Activated B cell treated with CpG ODN at 0.5 μM for 24 hours (primary cell): ENCODE measurements around the gene ZFHX3. TPM values are rescaled to one million over a fixed set of nuclear protein-coding genes. Genes with fewer than 3 reads are reported as not detected.

Experiments
- ATAC-seq: fragments of 200-7000 bp; cut with Tn5 transposase; one replicate; pipeline ENCODE4 v1.10.0; 2021; ENCODE audit warnings: low read depth, mild to moderate bottlenecking, moderate library complexity
- CTCF ChIA-PET: fragments of 350-600 bp; sonication (Branson Sonifier 250); formaldehyde crosslinking; loops from one replicate; lab custom pipeline; 2021; ENCODE audit warnings: antibody characterized with exemption; lab: Charles Lee
- POLR2A ChIA-PET: fragments of 350-600 bp; sonication (Branson Sonifier 250); formaldehyde crosslinking; loops from one replicate; lab custom pipeline; 2021; ENCODE audit warnings: antibody characterized with exemption; lab: Charles Lee
- DNase-seq: peaks from one replicate; pipeline ENCODE4 v3.0.0; 2022
- H3K27ac Mint-ChIP-seq: one replicate; pipeline ENCODE4 v1.8.0; 2020; ENCODE audit warnings: mixed read lengths
- H3K27me3 Mint-ChIP-seq: one replicate; pipeline ENCODE4 v1.8.0; 2021; ENCODE audit warnings: mixed read lengths
- H3K36me3 Mint-ChIP-seq: one replicate; pipeline ENCODE4 v1.8.0; 2021; ENCODE audit warnings: low read depth, mixed read lengths
- H3K4me1 Mint-ChIP-seq: one replicate; pipeline ENCODE4 v1.8.0; 2021; ENCODE audit warnings: mixed read lengths
- H3K4me3 Mint-ChIP-seq: one replicate; pipeline ENCODE4 v1.8.0; 2020; ENCODE audit warnings: mild to moderate bottlenecking, mixed read lengths
- H3K9me3 Mint-ChIP-seq: one replicate; pipeline ENCODE4 v1.8.0; 2020; ENCODE audit warnings: mixed read lengths
- CTCF ChIP-seq: fragments of 200-600 bp; IDR thresholded peaks from one replicate; pipeline ENCODE4 v1.8.0; 2022; ENCODE audit warnings: antibody characterized with exemption, mild to moderate bottlenecking
- intact Hi-C: fragments of 100-400 bp; cut with micrococcal nuclease; formaldehyde crosslinking; loops from one replicate; pipeline ENCODE4 v1.15.1; 2024
- total RNA-seq: library from RNA; stranded (reverse); gene quantifications from 2 replicates; pipeline ENCODE4 v1.2.3, GENCODE V29; 2022

The ZFHX3 gene
- total RNA-seq, 1 donor from 2014 or later, result 9.2 TPM

GRCh38 chr16:72935896-72936295 is 112.0 kb downstream of the ZFHX3 start:
- Mint-ChIP-seq H3K27me3 (no peaks in the 10 kb centered on the region), H3K27ac (no peak overlapping the region), H3K4me3 (no peak overlapping the region), H3K9me3 (no peaks in the 10 kb centered on the region), H3K4me1 (peaks cover 11% of the 10 kb centered on the region), H3K36me3 (no peaks in the 10 kb centered on the region)
- no peak for TF ChIP-seq CTCF
- ATAC-seq, result no peak
- ChIA-PET POLR2A (no interaction called here), CTCF (no interaction called here)
- intact Hi-C loops, result no loop called here
- DNase-seq, result no peak

GRCh38 chr16:72934636-72935403 is 113.1 kb downstream of the ZFHX3 start:
- no peak overlapping the region for H3K4me3 Mint-ChIP-seq
- no peak overlapping the region for H3K27ac Mint-ChIP-seq
- peaks cover 11% of the 10 kb centered on the region for H3K4me1 Mint-ChIP-seq
- ChIA-PET CTCF (no interaction called here), POLR2A (no interaction called here)
- intact Hi-C loops, result no loop called here
- ATAC-seq, result no peak
- H3K27me3 Mint-ChIP-seq, result no peaks in the 10 kb centered on the region
- DNase-seq, result no peak
- no peaks in the 10 kb centered on the region for H3K9me3 Mint-ChIP-seq
- H3K36me3 Mint-ChIP-seq, result no peaks in the 10 kb centered on the region
- no peak for TF ChIP-seq CTCF

GRCh38 chr16:72932677-72933335 is 115.1 kb downstream of the ZFHX3 start:
- ATAC-seq (no peak), DNase-seq (no peak)
- Mint-ChIP-seq H3K4me3 (no peak overlapping the region), H3K4me1 (peaks cover 11% of the 10 kb centered on the region), H3K9me3 (no peaks in the 10 kb centered on the region), H3K36me3 (no peaks in the 10 kb centered on the region), H3K27me3 (no peaks in the 10 kb centered on the region), H3K27ac (no peak overlapping the region)
- CTCF ChIA-PET, result no interaction called here
- POLR2A ChIA-PET, result no interaction called here
- intact Hi-C loops, result no loop called here
- TF ChIP-seq CTCF, result no peak

- no peak for TF ChIP-seq CTCF
- H3K27me3 Mint-ChIP-seq, result no peaks in the 10 kb centered on the region
- ChIA-PET POLR2A (no interaction called here), CTCF (no interaction called here)
- no peaks in the 10 kb centered on the region for H3K9me3 Mint-ChIP-seq
- peaks cover 11% of the 10 kb centered on the region for H3K4me1 Mint-ChIP-seq
- intact Hi-C loops, result no loop called here
- peak overlapping the region; percentile 20 for H3K27ac Mint-ChIP-seq
- DNase-seq, result no peak
- no peak overlapping the region for H3K4me3 Mint-ChIP-seq
- ATAC-seq, result no peak
- no peaks in the 10 kb centered on the region for H3K36me3 Mint-ChIP-seq
Measured at GRCh38 chr16:72932050-72932449, 115.9 kb downstream of the ZFHX3 start.

GRCh38 chr16:72930396-72930795 is 117.5 kb downstream of the ZFHX3 start:
- Mint-ChIP-seq H3K36me3 (no peaks in the 10 kb centered on the region), H3K27me3 (no peaks in the 10 kb centered on the region), H3K27ac (no peak overlapping the region), H3K9me3 (no peaks in the 10 kb centered on the region), H3K4me3 (no peak overlapping the region), H3K4me1 (peaks cover 11% of the 10 kb centered on the region)
- POLR2A ChIA-PET, result no interaction called here
- DNase-seq, result no peak
- no peak for ATAC-seq
- CTCF ChIA-PET, result no interaction called here
- intact Hi-C loops, result no loop called here
- no peak for TF ChIP-seq CTCF
